Breast epithelium (tissue), 4 donors: Measurements from ENCODE around the gene SMCR8. TPM values are rescaled to one million over a fixed set of nuclear protein-coding genes. Genes with fewer than 3 reads are reported as not detected.

Experiments
- DNase-seq, 2 donors: peaks; one replicate each; pipeline ENCODE4 v3.0.0-alpha.2; 2019; ENCODE audit warnings: low spot score in 2 of 2
- H3K27ac ChIP-seq, 2 donors: fragments of 200-600 bp; sonication (generic) in 1 of 2; one replicate each; pipeline ENCODE4 v1.5.1; 2016 to 2019; ENCODE audit warnings: mild to moderate bottlenecking in 1 of 2
- H3K27me3 ChIP-seq, 2 donors: fragments of 200-600 bp; sonication (generic) in 1 of 2; one replicate each; pipeline versions ENCODE4 v1.5.1 to v1.6.0; 2017 to 2019; ENCODE audit warnings: control low read depth in 1 of 2, mild to moderate bottlenecking in 1 of 2
- H3K36me3 ChIP-seq: fragments of 200-600 bp; one replicate; pipeline ENCODE4 v1.5.1; 2019
- H3K4me1 ChIP-seq, 2 donors: fragments of 200-600 bp; sonication (generic); one replicate each; pipeline ENCODE4 v1.5.1; 2016 to 2019; ENCODE audit warnings: control low read depth in 1 of 2
- H3K4me3 ChIP-seq, 3 donors: fragments of 200-600 bp; sonication (generic); 1 replicate in 2 of 3; 2 replicates in 1 of 3; pipeline ENCODE4 v1.5.1; 2016 to 2019; ENCODE audit warnings: mild to moderate bottlenecking in 3 of 3, moderate library complexity in 2 of 3
- H3K9me3 ChIP-seq, 2 donors: fragments of 200-600 bp; sonication (generic) in 1 of 2; one replicate each; pipeline ENCODE4 v1.5.1; 2016 to 2019; ENCODE audit warnings: control low read depth in 1 of 2
- CTCF ChIP-seq, 3 donors: fragments of 450-650 bp; IDR thresholded peaks; one replicate each; pipeline ENCODE4 v1.5.1; 2016 to 2017; ENCODE audit warnings: antibody characterized with exemption in 3 of 3, mild to moderate bottlenecking in 3 of 3, moderate library complexity in 3 of 3
- POLR2A ChIP-seq: fragments of 450-650 bp; IDR thresholded peaks from one replicate; pipeline ENCODE4 v1.6.1; 2016; ENCODE audit warnings: antibody characterized with exemption, mild to moderate bottlenecking, moderate library complexity
- POLR2AphosphoS5 ChIP-seq, 3 donors: sonication (generic); formaldehyde crosslinking; IDR thresholded peaks; one replicate each; pipeline ENCODE4 v1.6.1; 2017; ENCODE audit warnings: antibody characterized with exemption in 3 of 3
- intact Hi-C: fragments of 100-400 bp; cut with DNase I; formaldehyde crosslinking; loops from one replicate; pipeline ENCODE4 v1.15.1; 2023; ENCODE audit warnings: low total_unique reads
- total RNA-seq, 3 donors: library from RNA; depleted of rRNA; stranded (reverse); fragments of >200 nt; gene quantifications; one replicate each; pipeline ENCODE4 v1.1.0, GENCODE V29; 2016

Gene SMCR8
- total RNA-seq, result 10 to 100 TPM; 16.4 to 20.9 (median 16.8) TPM

- Histone ChIP-seq H3K4me1 (peaks cover 18 to 47% of the 10 kb centered on the region in 2 donors), H3K27me3 (no peaks in the 10 kb centered on the region), H3K27ac (peak within 1 kb of the TSS; percentile 90 to 98), H3K36me3 (no peaks in the 10 kb centered on the region), H3K4me3 (peak within 1 kb of the TSS; percentile 70 to 94 (median 89)), H3K9me3 (no peaks in the 10 kb centered on the region)
- DNase-seq, result peak; percentile 98 to 99
- intact Hi-C loops, result no loop called here
- TF ChIP-seq CTCF (IDR thresholded peaks at IDR 0.05) (peak; percentile 9 to 24 (median 23)), POLR2AphosphoS5 (IDR thresholded peaks at IDR 0.05) (peak; percentile 89 to 98 (median 95)), POLR2A (peak; percentile 53)
Observed at GRCh38 chr17:18314731-18315561, at the start of gene SMCR8, which contains the start of gene TOP3A. TSS of gene SMCR8 (plus strand) at chr17:18315293. CDS start at chr17:18315790, 497 bp downstream. TSS of gene TOP3A (minus strand) at chr17:18314994. CDS start at chr17:18314778, 216 bp downstream.

GRCh38 chr17:18267366-18267765 is 47.7 kb upstream of the SMCR8 start:
- no peak for DNase-seq

GRCh38 chr17:18267927-18268711 is 47.0 kb upstream of the SMCR8 start:
- no peaks in the 10 kb centered on the region for H3K27me3 ChIP-seq
- no peaks in the 10 kb centered on the region for H3K36me3 ChIP-seq
- TF ChIP-seq POLR2A (no peak), CTCF (IDR thresholded peaks at IDR 0.05) (no peak)
- H3K4me3 ChIP-seq, result no peak overlapping the region
- intact Hi-C loops, result no loop called here
- no peaks in the 10 kb centered on the region for H3K9me3 ChIP-seq
- no peak for DNase-seq
- H3K27ac ChIP-seq, result peak overlapping the region in 1 of 2 donors; percentile 28
- H3K4me1 ChIP-seq, result no peaks in the 10 kb centered on the region

More at GRCh38 chr17:18267366-18267765, 47.7 kb upstream of the SMCR8 start:
- no peak overlapping the region for H3K27ac ChIP-seq
- H3K27me3 ChIP-seq, result no peaks in the 10 kb centered on the region
- intact Hi-C loops, result no loop called here
- no peaks in the 10 kb centered on the region for H3K36me3 ChIP-seq
- no peak overlapping the region for H3K4me3 ChIP-seq
- no peaks in the 10 kb centered on the region for H3K9me3 ChIP-seq
- H3K4me1 ChIP-seq, result peaks cover 0 to 1% of the 10 kb centered on the region in 2 donors
- TF ChIP-seq CTCF (IDR thresholded peaks at IDR 0.05), result no peak
- TF ChIP-seq POLR2A, result no peak
- no peak for TF ChIP-seq POLR2AphosphoS5 (IDR thresholded peaks at IDR 0.05)

GRCh38 chr17:18270046-18270931 is 44.8 kb upstream of the SMCR8 start:
- TF ChIP-seq CTCF (IDR thresholded peaks at IDR 0.05) (no peak), POLR2AphosphoS5 (IDR thresholded peaks at IDR 0.05) (no peak), POLR2A (no peak)
- Histone ChIP-seq H3K36me3 (no peaks in the 10 kb centered on the region), H3K9me3 (no peaks in the 10 kb centered on the region), H3K27ac (no peak overlapping the region), H3K4me1 (no peaks in the 10 kb centered on the region), H3K4me3 (no peak overlapping the region), H3K27me3 (no peaks in the 10 kb centered on the region)
- no peak for DNase-seq
- intact Hi-C loops, result no loop called here
